T-helper 1 cell (primary cell): ENCODE data around the gene CCDC117.

ENCODE experiments used
- DNase-seq, 5 donors: peaks; one replicate each; pipeline ENCODE4 v3.0.0-alpha.2; 2012 to 2020

CCDC117 gene

DNA sequence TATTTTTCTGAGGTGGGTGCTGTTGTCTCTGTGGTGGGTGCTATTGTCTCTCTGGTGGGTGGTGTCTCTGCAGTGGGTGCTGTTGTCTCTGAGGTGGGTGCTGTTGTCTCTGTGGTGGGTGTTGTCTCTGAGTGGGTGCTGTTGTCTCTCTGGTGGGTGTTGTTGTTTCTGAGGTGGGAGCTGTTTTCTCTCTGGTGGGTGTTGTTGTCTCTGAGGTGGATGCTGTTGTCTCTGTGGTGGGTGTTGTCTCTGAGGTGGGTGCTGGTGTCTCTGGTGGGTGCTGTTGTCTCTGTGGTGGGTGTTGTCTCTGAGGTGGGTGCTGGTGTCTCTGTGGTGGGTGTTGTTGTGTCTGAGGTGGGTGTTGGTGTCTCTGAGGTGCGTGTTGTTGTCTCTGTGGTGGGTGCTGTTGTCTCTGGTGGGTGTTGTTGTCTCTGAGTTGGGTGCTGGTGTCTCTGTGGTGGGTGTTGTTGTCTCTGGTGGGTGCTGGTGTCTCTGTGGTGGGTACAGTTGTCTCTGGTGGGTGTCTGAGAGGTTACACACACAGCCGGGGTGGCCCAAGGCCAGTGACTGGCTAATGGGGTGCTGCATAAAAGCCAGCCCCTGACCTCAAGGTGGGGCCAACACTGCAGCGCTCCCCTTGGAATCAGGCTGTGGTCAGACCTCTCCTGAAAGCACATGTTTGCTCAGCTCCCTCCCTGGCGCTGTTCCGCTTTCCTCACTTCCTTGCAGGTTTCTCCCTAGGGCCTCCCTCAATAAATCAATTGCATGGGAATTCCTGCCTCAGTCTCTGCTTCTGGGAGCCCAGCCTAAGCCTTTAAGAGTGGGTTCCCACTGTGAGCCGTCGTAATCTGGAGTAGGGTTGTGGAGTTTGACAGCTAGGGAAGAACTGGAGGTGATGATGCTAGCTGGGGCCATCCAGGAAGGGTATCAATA is 58.9 kb downstream of the CCDC117 start:
- no peak for DNase-seq

- DNase-seq = no peak
Measured at GRCh38 chr22:28832731-28833130, 60.2 kb downstream of the CCDC117 start.

GRCh38 chr22:28833276-28833923 is 60.9 kb downstream of the CCDC117 start:
- no peak for DNase-seq

- no peak for DNase-seq
Measured at GRCh38 chr22:28835630-28836189, 63.2 kb downstream of the CCDC117 start.

- no peak for DNase-seq
Measured at GRCh38 chr22:28837640-28838039, 65.1 kb downstream of the CCDC117 start.
